ENCODE results near the gene CRYBG1.
A peak's percentile ranks its signal among the peaks of the same experiment; 100 is the strongest.

CRYBG1 gene, protein sequence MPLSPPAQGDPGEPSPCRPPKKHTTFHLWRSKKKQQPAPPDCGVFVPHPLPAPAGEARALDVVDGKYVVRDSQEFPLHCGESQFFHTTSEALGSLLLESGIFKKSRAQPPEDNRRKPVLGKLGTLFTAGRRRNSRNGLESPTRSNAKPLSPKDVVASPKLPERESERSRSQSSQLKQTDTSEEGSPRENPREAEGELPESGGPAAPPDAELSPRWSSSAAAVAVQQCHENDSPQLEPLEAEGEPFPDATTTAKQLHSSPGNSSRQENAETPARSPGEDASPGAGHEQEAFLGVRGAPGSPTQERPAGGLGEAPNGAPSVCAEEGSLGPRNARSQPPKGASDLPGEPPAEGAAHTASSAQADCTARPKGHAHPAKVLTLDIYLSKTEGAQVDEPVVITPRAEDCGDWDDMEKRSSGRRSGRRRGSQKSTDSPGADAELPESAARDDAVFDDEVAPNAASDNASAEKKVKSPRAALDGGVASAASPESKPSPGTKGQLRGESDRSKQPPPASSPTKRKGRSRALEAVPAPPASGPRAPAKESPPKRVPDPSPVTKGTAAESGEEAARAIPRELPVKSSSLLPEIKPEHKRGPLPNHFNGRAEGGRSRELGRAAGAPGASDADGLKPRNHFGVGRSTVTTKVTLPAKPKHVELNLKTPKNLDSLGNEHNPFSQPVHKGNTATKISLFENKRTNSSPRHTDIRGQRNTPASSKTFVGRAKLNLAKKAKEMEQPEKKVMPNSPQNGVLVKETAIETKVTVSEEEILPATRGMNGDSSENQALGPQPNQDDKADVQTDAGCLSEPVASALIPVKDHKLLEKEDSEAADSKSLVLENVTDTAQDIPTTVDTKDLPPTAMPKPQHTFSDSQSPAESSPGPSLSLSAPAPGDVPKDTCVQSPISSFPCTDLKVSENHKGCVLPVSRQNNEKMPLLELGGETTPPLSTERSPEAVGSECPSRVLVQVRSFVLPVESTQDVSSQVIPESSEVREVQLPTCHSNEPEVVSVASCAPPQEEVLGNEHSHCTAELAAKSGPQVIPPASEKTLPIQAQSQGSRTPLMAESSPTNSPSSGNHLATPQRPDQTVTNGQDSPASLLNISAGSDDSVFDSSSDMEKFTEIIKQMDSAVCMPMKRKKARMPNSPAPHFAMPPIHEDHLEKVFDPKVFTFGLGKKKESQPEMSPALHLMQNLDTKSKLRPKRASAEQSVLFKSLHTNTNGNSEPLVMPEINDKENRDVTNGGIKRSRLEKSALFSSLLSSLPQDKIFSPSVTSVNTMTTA (N-terminal part only)

DNA sequence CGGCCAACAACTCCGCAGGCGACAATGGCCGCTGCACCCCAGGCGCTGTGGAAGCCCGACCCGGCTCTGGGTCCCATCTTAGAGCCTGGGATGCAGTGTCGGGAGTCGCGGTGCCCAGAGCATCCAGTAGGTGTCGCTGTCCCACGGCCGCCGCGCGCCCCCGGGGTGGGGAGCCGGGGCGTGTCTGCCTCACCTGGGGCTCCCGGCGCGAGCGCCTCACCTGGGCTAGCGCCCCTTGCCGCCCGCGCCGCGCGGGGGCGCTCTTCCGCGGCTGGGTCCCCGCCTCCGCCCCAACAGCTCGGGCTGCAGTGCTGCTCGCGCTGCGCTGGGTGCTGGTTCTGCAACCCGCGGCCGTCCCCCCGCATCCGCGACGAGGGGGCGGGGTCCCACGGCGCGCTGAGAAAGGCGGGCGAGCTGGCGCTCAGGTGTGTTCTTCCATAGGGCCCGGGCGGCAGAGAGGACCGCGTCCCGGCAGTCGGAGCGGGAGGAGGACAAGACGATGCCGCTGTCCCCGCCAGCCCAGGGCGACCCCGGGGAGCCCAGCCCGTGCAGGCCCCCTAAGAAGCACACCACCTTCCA lies at the start of gene CRYBG1:
CRYBG1 (plus strand) TSS at position 308 of the 579 bp plus-strand sequence; CDS start at position 500, 192 bp downstream.
- DNase-seq (ENCODE audit: low read depth in 3 of 3): peak; percentile 55 to 61 (median 61)

DNA sequence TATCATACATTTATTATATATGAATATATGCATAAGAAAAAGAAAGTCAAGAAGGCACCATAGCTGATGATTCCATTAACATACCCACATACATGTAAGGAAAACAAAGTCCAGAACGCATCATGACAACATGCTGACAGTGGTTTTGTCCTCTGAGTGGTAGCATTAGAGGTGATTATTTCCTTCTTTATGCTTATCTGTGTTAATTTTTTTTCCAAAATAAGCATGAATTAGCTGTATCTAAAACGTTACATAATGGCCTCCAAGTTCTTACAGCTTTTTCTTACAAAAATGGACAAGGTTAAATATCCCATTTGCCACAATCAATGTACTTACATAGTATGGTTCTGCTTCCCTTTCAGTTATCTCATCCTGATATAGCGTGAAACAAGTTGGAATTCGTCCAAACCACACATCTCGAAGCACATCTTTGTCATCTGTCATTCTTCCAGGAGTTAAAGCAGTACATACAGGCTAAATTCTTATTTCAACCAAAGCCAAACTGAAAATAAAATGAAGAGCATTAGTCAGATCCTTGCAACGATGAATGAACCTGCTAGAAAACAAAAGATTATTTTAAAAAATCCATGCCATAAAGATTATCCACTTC lies 44.6 kb upstream of the CRYBG1 start:
- no peak for DNase-seq (ENCODE audit: low read depth in 3 of 3)

DNA sequence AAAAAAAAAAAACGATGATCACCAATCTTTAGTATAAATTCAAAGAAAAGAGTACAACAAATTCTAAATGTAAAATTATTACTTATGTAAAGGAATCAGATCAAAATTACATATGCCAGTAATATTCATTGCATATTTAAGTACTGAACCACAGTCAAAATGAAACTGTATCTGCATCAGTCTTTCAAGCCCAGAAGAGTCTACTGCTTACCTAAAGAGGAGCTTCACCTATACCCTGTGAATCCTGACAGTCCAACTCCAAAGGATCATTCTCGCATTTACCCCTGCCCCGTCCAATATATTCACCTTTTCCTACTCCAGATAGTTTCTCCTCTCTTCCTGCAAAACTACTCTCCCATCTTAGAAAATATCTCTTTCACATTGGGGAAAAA lies 44.1 kb upstream of the CRYBG1 start:
- DNase-seq (ENCODE audit: low read depth in 3 of 3): no peak

DNA sequence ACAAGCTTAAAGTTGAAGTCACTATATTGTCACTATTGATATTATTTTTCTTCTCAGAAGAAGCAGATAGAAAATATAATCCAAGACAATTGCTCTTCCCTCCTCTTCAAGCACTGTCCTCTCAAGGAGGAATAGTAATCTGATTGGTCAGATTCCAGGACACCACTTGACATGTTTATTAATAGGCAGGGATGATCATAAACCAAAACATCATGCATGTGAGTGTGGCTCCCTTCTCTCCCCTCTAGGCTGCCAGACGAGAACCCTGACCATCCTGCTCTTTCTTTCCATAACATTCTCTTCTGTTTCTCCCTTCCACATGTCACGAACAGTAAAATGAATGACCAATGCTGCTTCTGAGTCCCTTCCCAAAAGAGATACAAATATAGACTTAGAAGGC lies 42.5 kb upstream of the CRYBG1 start:
- DNase-seq (ENCODE audit: low read depth in 3 of 3): no peak

DNA sequence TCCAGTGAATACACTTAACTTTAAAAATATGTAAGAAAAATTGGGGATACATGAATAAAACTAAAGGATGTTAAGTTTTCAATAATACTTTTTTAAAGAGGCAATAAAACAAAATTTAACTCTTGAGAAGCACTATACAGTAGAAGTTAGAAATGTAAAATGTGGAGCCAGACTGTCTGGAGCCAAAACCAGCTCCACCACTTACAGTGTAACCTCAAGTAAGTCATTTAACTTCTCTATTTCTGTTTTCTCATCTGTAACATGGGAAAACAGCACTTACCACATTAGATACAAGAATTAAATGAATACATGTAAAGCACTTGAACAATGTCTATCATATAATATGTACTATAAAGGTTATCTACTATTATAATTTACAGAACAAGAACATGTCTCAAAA lies 41.7 kb upstream of the CRYBG1 start:
- no peak for DNase-seq (ENCODE audit: low read depth in 3 of 3)

DNA sequence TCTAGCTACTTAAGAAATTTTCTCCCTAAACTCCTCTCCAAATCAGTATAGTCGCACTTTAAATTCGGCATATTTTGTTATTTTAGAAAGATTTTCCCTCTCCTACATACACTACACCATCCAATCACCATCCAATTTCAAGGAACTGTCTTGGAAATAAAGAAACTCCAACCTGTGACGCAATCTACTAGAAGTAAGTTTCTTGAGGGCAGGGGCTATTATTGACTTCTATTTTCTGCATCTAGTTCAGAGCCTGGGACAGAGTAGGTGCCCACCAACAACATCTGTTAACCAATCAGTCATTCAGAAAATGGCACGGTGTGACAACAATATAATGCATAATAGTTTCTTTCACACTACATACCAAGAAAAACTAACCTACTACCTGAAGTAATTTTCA lies 38.6 kb upstream of the CRYBG1 start:
- no peak for DNase-seq (ENCODE audit: low read depth in 3 of 3)

DNA sequence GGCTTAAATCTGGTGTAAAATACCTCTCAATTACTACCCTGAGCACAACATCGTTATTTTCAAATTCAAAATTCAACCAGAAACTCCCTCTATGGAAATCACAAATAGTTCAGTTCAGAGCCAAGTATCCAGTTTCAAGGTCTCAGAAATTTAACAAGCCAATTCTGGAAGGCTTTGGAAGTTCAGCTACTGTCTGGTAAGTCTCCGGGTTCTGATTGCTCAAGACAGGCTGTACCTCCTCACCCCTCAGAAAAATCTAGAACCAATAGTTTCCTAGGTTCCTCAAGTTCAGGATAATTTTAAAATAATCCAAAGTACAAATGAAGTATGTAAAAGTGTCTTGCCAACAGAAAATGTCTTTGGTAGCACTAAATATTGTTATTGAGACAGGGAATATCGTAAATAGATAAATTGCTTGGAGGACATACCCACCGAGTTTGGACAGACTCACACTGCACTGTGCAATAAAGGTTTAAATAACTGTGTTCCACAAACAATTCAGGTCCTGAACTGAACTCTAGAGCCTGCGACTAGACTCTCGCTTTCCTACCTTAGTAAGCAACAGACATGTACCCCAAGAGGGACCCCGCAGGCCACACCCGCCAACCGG lies 35.7 kb upstream of the CRYBG1 start:
- no peak for DNase-seq (ENCODE audit: low read depth in 3 of 3)

DNA sequence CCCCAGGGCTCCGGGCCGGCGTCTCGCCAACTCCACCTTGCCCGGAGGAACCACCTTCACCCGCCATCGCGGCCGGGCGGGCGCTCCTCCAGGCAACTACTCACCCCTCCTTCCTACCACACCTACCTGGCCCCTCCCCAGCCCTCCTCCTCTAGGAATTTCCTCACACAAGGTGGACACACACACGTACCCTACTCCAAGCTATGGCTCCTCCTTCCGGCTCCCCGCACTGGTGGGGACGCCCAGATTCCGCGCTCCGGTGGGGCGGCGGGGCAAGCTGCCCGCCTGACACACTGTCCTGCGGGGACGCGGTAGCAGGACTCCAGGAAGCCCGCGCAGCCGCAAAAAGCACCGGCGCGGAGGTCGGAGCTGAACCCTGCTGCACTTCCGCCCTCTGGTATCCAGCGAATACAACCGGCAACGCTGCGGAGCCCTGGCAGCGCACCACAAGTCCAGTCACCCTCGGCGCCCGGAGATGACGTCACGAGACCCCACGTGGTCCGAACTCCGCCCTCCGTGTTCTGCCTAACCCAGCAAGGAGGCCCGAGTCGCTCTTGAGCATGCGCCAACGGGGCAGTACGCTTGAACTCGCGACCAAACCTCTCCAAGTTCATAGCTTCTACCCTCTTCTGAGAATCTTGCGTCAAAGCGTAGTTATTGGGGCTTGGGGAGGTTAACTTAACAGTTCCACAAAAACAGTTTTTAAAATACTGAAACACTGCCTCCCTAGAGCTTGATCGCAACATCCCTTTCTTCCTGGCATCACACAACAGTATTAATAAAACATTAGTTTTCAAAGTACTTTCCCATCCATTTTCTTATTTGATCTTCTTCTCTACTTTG lies 35.0 kb upstream of the CRYBG1 start, which contains the start of gene ATG5:
ATG5 (minus strand) TSS at position 425 of the 843 bp plus-strand sequence. CDS start 9,552 bp downstream, outside the sequence.
- peak; percentile 99 to 100 (median 100) for DNase-seq (ENCODE audit: low read depth in 3 of 3)

DNA sequence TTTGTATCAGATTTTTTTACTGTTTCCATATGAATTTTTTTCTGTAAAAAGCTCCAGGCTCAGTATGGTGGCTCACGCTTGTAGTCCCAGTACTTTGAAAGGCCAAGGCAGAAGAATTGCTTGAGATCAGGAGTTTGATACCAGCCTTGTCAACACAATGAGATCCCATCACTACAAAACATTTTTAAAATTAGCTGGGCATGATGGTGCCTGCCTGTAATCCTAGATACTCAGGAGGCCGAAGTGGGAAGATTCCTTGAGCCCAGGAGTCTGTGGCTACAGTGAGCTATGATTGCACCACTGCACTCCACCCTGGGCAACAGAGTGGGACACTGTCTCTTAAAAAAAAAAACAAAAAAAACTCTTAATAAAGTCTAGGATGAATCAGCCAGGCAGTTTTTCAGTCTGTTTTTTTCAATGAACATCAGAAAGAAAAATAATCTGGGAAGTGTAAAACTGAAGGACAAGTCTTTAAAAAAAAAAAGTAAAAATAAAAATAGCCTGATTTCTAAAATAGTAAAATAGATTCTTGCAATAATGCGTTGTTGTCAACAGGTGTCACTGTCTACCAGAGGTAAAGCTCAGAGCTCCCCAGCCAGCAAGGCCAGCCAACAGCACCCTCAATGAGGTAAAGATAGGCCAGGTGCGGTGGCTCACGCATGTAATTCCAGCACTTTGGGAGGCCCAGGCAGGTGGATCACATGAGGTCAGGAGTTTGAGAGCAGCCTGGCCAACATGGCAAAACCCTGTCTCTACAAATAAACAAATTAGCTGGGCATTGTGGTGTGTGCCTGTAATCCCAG lies 25.7 kb upstream of the CRYBG1 start:
- DNase-seq (ENCODE audit: low read depth in 3 of 3): peak in 1 of 3 donors; percentile 17

DNA sequence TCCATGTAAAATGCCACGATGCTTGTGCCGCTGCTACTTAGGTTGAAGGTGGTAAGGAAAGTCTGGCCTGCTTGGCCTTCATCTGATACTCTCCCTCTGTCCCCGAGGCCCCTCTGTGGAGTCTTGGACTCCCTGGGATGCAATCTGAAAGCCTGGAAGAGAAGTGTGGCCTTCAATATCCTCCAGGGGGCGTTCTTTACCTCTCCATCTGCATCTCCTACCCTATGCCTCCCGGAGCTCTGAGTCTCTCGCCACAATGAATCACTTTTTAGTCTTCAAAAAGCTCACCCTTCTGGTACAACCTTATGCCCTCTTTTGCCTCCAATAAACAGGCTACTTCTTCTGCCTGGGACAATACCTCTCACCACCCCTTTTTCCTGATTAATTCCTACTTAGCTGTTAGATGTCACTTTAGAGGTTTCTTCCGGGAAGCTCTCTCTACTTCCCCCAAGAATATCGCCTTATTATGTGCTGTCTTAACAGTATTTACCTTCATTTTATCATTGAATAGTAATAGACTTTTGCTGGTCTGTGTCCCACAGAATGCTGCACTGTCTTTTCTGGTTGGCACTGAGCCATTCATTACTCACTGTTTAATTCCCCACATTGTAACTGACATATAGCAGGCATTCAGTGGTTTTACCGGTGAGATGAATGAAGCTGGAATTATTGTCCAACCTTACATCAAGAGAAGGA lies 21.0 kb upstream of the CRYBG1 start:
- DNase-seq (ENCODE audit: low read depth in 3 of 3): peak in 2 of 3 donors; percentile 29 to 35

DNA sequence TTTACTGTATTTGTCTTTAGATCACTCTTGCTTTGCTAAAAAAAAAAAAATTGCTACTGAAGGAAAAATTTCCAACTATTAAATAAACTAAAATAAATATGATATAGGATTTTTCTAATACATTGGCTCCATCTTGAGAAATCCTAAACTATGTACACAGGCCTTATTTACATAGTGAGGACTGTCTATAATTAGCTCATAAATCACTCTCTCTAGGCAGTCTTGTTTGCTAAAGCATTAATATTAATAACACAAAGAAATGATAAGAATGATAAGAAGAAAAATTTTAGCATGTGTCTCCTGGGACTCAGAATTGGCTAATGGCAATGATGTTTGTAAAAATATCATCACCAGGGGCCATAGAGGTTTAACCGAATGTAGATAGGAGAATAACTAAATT lies 13.3 kb upstream of the CRYBG1 start:
- DNase-seq (ENCODE audit: low read depth in 3 of 3): no peak

DNA sequence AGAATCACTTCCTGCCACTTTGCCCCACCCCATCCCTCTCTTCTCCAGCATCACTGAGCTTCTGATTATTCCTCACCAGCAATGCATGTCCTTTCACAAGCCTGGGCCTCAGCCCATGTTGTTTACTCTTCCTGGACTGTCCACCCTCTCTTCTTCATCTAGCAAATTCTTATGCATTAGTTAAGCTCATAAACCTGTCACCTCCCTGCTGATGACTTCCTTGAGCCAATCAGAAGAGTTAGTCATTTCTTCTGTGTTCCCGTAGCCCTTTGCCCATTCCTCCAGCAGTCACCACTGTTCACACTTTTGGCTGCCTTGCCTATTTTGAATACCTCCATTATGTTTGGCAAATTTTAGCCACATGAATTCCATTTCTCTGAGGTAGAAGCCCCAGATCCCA lies 4.1 kb upstream of the CRYBG1 start:
- DNase-seq (ENCODE audit: low read depth in 3 of 3): no peak

DNA sequence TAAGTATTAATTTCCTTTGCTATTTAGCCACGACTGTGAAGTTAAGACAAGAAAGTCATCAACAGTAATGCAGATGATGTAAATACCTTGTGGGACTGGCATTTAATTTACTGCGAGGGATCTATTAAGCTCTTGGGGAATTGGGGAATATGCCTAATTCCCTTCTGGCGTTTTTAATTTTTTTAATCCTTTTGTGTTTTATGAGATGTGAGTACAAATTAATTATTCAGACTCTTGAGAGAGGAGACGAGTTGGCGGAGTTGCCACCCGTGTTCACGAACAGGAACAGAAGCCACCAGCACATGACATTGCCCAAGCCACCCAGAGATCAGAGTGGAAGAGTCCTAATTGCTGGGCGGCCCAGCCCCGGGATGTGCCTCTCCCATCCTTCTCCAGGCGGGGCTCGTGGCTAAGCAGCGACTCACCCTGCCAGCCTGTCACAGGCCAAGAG lies 533 bp upstream of the CRYBG1 start:
- no peak for DNase-seq (ENCODE audit: low read depth in 3 of 3)

DNA sequence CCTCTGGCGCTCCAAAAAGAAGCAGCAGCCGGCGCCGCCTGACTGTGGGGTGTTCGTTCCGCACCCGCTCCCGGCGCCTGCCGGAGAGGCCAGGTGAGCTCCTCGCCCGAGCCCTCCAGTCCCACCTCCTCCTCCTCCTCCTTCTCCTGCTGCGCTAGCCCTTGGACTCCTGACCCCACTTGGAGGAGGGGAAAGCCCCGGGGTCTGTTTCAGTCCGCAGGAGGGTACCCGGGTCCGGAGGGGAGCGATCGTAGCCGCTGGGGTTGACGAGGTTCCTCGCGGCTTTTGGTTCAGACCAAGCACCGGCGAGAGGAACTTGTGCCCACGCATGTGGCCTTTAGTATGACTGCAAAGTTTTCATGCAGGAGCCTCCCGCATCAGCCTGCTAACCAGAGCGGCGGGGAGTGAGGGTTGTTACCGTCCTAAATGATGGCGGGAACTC lies 493 bp downstream of the CRYBG1 start:
- peak in 1 of 3 donors; percentile 24 for DNase-seq (ENCODE audit: low read depth in 3 of 3)

DNA sequence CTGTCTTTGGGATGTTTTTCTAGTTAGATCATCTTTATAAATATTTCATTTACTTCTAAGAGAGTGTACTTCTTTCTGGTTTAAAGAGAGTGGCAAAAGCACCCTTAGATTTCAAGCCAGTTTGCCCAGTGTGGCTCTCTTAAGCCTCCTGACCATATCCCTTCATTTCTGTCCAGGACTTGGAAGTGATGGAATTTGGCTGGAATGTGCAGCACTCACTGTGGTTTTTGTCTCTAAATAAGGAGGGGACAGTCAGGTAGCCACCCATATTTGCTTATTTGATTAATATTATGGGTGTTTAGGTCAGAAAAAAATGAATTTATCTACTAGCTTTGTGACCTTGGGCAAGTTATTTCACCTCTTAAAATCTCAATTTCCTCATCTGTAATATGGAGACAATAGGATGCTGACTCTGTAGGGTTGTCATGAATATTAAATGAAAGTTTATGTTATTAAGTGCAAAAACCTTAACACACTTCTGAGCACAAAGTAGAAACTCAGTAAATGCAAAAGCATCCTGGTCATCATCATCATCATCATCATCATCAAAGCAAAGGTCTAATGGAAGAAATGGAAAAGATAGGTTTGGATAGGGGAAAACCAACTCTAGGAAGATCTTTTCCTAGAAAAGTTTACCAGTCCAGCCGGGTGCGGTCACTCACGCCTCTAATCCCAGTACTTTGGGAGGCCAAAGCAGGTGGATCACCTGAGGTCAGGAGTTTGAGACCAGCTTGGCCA lies 3.1 kb downstream of the CRYBG1 start:
- no peak for DNase-seq (ENCODE audit: low read depth in 3 of 3)

DNA sequence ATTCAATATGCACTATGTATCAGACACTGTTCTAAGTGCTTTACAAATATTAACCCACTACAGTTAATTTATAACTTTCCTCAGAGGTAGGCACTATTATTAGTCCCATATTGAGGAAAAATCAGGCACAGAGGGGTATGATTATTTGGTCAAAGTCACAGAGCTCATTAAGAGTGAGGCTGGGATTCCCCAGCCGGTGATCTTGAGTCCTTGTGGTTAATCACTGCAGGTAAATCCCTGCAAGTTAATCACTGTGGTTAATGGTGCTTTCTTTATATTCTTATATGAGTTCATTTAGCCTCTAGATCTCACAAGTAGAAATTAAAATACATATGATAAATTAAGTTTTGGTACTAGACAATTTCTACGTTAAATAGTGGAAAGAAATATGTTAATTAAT lies 9.2 kb downstream of the CRYBG1 start:
- no peak for DNase-seq (ENCODE audit: low read depth in 3 of 3)

DNA sequence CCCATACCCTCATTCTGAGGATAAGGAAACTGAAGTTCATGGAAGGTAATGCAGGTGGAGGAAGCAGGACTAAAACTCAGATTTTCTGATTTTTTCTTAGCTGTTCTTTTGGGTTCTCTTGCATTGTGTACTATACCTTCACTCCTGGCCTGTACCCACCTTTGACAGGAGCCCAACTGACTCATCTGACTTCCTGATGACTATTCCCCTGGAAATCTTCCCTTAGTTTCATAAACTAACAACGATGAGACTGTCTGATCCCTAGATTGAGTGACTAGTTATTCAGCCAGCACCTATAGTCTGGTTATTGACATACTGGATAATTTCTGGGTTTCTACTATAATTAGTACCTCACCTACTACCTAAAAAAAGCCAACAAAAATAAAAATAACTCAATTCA lies 10.1 kb downstream of the CRYBG1 start:
- no peak for DNase-seq (ENCODE audit: low read depth in 3 of 3)

Measured in stimulated activated CD4-positive, alpha-beta T cell treated with anti-CD3 and anti-CD28 coated beads, TNF-alpha, amount 100 ng/mL, for 48 hours (primary cell).